HTERT RPE-1 (cell line): Measurements from ENCODE around the gene FOXO6.
"Not testable (repeated sequence)": the region's sequence is repeated elsewhere in the genome, so short reads cannot be mapped to it uniquely, and the experiment has no call there.

Experiments
- in situ Hi-C: fragments of 300-500 bp; cut with MboI; formaldehyde crosslinking; loops from 4 replicates; pipeline ENCODE4 v1.14.3; 2020; ENCODE audit warnings: low sequenced_read_pairs

Gene FOXO6

DNA sequence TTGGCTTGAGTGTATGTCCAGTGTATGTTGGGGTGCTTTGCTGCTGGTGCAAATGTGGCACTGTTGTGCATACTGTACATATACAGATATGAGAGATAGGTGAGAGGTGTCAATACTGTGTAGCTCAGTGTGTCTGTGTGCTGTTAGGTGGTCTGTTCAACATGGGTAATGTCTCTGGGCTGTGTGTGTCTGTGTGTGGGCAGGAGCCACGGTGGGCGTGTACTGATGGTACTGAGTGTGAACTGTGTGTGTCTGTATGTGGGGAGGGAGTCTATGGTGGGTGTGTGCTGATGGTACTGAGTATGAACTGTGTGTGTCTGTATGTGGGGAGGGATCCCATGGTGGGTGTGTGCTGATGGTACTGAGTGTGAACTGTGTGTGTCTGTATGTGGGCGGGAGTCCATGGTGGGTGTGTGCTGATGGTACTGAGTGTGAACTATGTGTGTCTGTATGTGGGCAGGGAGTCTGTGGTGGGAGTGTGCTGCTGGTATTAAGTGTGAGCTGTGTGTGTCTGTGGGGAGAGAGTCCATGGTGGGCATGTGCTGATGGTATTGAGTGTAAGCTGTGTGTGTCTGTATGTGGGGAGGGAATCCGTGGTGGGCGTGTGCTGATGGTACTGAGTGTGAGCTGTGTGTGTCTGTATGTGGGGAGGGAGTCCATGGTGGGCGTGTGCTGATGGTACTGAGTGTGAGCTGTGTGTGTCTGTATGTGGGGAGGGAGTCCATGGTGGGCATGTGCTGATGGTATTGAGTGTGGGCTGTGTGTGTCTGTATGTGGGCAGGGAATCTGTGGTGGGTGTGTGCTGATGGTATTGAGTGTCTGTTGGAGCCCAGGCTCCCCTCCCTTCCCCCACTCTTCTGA, 32.2 kb upstream of the FOXO6 start:
- in situ Hi-C loops, result no loop called here

DNA sequence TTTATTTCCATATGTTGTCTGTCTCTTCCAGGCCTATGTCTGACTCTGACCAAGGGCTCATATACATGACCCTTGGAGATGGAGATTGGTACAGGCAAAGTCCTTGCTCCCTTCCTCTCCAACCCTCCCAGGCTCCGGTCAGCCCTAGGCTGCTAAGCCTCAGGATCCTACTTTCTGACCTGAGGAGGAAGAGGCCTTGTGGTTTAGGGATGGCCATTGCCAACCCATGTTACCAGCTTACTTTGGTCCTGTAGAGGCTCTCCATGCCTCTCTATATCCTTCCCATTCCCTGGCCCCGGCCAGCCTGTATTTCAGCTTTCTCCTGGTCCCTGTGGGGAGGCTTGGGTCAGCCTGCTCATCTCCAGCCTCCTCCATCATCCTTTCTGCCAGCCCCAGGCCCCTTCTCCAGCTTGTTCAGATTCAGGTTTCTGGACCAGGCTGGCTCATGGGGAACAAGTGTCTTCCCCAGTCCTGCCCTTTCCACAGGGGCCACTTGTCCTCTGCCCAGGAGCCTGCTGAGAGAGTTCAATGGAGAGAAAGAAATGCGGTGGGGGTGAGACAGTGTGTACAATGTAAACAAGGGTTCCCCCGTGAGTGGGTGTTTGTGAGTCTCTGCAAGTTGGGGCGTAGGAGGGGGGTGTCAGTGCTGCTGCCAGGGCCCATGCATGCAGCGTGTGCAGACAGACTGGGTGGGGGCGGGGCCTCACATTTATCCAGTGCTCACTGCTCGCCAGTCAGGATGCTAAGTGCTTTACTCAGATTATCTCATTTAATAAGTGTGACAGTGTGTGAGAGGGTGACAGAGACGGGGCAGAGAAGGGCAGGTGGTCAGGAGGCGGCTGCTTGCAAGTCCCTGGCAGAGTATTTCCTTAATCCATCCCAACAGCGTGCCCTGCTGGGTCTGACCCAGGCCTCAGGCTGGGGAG, 31.3 kb upstream of the FOXO6 start:
- in situ Hi-C loops, result no loop called here

DNA sequence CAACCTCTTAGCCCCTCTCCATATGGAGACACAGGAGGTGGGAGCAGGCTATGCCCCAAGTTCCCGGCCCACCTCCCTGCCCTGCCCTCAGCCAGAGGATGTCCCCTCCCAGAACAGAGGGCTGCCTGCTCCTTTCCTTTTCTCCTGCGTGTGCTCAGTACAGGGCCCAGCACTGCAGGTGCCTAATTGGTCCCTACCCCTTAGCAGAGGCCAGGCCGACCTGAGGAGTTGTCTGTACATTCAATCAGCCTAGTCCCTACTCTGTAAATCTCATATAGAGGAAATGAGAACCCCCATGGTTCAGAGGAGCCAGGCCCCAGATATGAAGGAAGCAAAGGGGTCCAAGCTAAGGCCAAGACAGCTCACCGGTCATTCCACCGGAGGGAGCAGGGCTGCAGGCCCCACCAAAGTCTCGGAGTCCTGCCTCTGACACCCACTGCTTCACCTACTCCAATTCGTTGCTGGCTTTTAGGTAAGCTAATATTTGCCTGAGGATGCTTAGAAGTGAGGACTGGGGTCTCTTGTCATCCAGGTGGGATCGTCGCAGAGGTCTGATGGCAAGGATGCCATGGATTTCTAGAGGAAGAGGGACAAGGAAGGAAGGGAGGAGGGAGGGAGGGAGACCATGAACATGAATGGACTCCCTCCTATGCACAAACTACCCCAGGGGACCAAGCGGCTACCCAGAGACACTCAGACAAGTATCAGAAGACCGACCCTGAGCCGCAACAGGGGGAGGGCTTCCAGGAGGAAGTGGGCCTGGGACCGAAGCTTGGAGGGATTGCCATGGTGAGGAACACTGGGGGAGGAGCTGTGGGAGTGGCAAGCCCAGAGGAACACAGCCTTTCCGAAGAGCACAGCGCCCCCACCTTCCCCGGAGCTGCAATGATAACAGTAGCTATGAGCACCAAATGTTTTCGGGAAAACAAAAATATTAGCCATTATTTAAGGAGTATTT, 30.4 kb upstream of the FOXO6 start:
- in situ Hi-C loops, result no loop called here

DNA sequence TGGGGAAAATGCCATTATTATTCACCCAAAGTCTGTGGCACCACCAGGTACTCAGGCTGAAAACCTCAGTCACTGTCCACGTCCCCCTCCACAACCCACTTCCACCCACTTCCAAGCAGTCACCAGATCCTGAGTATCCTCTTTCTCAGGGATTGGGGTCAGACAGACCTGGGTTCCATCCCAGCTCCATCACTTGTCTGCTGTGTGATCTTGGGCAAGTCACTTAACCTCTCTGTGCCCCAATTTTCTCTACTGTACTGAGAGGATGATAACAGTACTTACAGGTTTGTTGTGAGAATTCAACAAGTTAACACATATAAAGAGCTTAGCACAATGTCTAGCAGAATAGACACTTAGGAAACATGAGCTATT, 29.7 kb upstream of the FOXO6 start:
- in situ Hi-C loops, result no loop called here

DNA sequence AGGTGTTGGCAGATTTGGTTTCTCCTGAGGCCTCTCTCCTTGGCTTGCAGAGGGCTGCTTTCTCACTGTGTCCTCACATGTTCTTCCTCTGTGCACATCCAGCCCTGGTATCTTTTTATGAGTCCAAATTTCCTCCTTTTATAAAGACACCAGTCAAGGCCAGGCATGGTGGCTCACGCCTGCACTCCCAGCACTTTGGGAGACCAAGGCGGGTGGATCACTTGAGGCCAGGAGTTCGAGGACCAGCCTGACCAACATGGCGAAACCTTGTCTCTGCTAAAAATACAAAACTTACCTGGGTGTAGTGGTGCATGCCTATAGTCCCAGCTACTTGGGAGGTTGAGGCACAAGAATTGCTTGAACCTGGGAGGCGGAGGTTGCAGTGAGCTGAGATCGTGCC, 29.1 kb upstream of the FOXO6 start:
- in situ Hi-C loops, result not testable (repeated sequence)

DNA sequence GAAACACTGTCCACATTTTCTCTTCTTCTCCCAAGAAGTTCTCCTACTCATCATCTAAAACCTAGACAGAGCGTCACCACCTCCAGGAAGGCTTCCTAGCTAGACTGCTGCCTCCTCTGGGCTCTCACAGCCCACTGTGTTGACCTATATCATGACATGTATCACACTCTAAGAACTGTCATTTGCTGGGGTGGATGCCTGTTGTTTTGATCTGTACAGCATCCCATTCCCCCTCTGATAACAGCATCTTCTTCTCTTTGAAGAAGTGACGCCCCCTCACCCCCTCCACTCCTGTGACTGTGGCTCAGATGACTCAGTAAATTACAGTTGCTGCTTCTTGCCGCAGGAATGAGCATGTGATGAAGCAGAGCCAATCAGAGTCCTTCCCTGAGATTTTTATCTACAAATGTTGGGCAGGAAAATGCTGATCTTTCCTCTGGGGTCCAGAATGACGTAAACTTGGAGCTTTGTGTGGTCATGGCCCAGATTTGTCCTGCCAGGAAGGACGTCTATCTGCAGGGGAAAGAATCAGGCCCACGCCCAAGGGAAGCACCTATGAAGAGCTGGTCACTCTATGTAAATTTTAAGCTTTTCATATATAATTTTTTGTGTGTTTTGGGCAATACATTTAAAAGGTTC, 28.0 kb upstream of the FOXO6 start:
- in situ Hi-C loops, result no loop called here

DNA sequence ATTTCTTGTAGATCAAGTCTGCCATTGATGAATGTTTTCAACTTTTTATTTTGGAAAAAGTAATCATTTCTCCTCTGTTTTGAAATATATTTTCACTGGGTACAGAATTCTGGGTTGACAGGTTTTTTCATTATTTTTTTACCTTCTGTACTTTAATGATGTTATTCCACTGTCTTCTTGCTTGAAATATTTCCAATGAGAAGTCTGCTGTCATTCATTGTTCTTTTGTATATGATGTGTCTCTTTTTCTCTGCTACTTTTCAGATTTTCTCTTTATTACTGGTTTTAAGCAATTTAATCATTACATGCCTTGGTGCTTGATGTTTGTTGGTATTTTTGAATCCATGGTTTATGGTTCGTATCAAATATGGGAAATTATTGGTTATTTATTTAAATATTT, 22.4 kb upstream of the FOXO6 start:
- in situ Hi-C loops, result no loop called here

DNA sequence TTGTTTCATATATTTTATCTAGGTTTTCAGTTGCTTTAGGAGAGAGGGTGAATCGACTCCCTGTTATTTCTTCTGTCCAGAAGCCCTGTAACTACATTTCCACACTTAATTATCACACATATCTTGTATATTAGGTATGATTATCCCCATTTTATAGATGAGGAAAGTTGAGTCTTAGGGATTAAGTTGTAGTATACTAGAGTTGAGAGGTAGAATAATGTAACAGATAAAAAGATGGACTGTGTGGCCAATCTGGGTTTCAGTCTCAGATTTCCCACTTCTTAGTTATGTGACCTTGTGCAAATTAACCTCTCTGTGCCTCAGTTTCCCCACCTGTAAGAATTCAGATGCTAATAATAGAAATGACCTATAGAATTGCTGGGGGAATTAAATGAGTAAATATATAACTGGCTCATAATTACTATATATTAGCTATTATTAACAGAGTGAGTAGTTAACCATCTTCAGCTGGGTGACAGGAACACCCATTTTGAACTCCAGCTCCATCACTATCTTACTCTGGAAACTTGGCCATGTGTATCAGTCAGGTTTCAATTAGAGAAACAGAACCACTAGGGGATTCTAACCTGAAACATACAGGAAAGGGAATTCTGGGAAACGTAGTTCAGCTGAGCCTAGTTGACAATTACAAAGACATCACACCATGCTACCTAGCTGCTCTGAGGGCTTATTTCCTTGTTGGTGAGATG, 20.4 kb upstream of the FOXO6 start:
- in situ Hi-C loops, result no loop called here

DNA sequence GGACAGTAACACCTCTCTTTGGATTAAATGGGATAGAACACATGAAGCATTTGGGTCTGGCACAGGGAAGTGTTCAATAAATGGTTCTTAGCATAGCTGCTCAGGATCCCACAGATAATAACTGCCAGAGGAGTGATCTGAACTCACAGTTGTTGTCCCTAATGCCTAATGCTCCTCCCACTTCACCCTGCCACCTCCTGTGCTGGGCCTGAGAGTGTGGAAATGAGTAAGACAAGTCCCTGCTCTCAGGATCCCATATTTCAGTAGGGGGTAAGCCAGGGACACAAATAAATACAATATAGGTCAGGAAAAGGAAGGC, 19.9 kb upstream of the FOXO6 start:
- in situ Hi-C loops, result no loop called here

DNA sequence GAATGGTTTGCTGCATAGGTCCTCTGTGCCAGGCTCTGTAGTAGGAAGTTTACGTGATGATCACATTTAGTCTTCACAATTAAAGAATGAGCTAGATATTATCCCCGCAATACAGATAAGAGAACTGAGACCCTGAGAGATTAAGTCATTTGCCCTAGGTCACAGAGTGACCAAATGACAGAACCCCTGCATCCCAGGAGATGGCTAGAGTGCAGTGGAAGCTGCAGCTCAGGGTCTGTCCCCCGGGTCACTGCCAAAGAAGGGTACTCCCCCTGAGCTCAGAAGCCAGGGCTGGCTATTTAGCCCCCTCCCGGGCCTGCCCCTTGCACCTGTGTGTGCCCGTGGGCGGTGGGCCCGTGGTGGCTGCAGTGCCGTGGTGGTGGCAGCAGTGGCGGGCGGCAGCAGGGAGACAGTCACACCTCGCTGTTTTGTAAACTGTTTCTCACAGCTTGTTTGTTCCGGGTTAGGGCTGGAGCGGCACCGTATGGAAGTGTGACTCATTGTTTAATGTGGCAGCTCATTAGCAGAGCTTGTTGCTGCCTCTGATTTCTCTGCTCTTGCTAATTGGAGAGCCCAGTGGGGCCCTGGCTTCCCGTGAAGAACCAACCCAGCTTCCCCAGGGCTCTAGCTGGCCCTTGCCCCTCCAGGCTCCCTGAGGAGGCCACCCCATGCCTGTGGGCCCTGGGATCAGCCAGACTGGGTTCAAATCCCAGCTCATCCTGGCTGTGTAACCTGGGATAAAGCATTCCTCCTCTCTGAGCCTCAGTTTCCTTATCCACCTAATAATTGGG, 19.3 kb upstream of the FOXO6 start:
- in situ Hi-C loops, result no loop called here

DNA sequence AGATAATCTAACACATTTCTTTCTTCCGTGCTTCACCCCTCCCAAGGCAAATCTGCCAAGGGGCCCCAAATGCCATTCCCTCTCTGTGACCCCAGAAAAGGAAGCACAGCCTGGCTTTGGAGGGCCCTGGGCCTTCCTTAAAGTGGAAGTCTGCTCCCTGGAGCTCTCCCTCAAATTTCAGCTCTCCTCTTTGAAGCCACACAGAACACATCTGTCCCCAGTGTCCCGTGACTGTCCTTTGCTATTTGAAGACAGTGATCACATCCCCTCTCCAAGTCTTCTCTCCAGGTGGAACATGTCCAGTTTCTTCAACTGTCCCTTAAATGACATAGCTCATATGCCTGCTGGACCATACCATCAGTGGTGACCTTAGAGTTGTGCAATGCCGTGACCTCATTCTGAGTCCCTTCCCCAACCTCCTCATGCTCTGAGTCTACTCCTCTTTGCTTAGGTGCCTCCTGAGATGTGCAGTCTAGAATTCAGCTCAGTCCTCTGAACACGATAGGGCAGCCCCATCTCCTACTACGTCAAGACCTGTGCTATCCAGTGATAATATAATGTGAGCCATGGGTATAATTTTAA, 18.4 kb upstream of the FOXO6 start:
- in situ Hi-C loops, result no loop called here

DNA sequence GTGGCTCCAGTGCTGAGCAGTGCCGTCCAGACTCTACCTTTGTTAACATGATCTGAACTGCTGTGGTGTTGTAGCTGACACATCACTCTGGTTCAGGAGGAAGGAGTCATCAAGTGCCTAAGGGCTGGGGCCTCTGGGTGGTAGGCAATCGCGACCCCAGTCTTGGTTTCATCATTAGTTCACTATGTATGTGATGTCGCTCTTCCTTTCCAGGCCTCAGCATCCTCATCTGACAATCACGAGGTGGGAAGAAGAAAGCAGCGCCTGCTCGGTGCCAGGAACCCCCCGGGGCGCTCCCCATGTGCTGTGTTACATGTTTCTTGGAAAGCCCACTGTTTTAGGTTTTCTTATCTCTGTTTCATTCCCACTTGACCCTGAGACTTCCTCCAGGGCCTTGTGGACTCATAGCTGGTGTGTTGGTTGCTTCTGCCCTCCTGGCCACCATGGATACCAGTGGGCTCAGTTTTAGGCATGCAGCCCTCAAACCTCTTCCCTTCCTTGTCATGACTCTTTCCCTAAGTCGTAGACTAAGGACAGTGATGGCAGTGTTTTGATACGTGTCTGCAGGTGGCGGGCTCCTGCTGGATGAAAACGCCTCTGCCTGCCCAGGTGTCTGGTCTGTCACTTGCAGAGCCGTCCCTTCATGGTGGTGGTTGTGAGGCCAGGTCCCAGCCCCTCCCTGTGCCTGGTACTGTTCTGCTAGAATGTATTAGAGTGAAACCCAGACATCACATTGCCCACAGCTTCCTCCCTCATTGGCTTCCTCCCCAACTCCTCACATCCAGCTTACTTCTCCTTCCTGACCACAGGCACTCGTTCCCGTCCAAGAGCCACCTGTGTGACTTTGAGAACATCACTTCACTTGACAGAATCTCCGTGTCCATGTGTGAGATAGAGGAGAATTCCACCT, 17.2 kb upstream of the FOXO6 start:
- in situ Hi-C loops, result no loop called here

DNA sequence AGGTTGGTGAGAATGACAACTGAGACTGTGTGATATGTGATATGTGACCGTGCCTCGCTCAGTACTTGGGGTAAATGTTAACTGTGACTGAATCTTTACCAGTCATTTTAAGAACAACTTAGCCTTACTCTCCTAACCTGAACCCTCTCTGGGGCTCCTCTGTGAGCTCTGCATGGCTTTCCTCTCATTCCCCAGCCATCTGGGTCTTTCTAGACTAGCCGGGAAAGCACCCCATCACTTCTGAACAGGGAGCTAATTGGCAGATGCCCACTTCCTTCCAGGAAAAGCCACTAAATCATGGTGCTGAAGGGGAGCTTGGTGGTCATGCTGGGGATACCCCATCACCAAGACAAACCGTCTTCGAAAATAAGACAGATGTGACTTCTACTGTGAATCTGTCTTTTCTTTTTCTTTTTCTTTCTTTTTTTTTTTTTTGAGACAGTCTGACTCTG, 16.5 kb upstream of the FOXO6 start:
- in situ Hi-C loops, result no loop called here

DNA sequence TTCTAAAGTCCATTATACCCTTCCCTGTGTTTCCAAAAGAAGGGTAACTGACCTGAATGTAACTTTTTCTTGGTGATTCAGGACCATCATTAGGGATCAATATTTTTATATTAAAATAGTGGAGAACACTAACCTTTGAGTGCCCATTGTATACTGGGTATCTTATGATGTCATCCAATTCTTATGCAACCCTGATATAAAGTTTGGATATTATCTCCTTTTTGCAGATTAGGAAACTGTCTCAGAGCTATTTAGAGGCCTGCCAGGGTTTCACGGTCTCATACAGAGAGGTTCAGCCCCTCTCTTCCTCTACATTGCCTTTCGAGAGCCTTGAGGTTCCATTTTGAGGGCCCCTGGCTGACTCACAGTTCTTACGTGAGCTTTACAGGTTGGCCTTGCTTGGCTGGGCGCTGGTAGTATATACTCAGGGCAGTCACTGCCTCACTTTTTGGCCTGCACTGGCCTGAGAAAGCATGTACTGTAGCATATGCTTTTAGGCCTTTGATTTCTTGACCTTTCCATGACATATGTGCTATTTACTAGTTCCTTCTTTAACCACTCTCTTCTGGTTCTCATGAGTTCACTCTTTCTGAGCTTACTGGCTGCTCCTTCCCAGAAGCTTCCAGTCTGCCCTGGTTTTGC, 15.7 kb upstream of the FOXO6 start:
- in situ Hi-C loops, result no loop called here

DNA sequence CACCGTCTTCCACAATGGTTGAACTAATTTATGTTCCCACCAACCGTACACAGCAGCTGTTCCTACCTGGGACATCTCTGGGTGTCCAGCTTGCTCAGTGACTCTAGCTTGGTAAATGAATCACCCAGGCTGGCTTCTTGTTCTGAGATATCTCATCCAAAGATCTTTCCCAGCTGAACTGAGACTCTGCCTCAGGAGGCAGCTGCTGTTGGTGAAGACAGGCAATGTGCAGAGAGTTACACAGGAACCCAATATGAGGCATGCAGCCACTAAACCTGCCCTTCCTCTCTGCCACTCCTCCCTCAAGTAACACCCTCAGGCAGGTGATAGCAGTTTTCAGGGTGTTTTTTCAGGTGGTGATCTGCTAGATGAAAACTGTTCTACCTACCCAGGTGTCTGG, 14.0 kb upstream of the FOXO6 start:
- in situ Hi-C loops, result no loop called here

DNA sequence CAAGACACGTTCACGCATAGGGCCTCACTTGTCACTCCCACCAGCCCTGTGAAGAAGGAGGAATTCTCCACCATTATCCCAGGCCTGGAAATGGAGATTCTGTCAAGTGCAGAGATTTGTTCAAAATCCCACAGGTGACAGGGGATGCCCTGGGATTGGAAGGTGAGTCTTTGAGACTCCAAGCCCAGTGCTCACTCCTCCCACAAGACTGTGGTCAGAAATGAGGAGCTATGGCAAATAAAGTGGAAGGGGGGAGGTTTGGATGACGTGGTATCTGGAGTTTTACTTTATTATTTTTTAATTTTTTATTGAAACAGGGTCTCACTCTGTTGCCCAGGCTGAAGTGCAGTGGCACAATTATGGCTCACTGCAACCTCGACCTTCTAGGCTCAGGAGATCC, 12.8 kb upstream of the FOXO6 start:
- in situ Hi-C loops, result no loop called here

DNA sequence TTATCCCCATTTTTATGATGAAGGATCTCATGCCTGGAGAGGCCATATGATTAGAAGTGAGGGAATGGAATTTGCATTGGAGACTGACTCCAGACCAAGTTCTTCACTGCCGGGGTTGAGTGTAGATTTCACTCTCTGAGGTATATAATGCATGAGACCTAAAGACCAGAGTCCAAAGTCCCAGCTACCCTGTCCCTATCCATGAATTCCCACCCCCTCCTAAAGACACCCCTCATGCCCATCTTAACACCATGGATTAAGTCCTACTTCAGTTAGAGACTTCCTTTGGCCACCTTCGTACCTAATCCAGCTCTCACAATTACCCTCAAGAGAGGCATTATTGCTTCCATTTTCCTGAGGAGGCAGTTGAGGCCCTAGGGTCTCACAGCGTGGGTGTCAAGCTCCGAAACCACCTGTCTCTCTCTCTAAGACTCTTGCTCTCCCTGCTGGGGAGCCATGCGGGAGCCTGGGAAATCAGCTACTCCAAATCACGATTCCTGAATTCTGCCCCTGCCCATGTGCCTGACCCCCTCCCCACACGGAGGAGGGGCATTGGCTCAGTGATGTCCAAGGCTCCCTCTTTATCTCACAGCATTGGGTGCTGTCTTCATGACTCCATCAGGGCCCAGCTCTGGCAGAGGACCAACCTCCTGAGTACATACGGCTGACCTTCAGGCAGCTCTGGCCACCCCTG, 11.7 kb upstream of the FOXO6 start:
- in situ Hi-C loops, result no loop called here
